Erythroblast (primary cell): ENCODE data around the gene CHAD.

ENCODE experiments used
- GATA1 ChIP-seq: IDR thresholded peaks from 2 replicates; pipeline ENCODE4 v1.6.1; 2011; ENCODE audit warnings: low read depth, mild to moderate bottlenecking, control low read depth, low read length, moderate library complexity
- POLR2A ChIP-seq: IDR thresholded peaks from 2 replicates; pipeline ENCODE4 v1.6.1; 2011; ENCODE audit warnings: mild to moderate bottlenecking, low read length

- no peak for TF ChIP-seq POLR2A
- no peak for TF ChIP-seq GATA1
Measured at GRCh38 chr17:50447870-50448595, 20.6 kb downstream of the CHAD start.
